A549 treated with Hydrocortisone at 1 μM for 4 hours (cell line): Measurements from ENCODE around the gene DGKQ. TPM values are rescaled to one million over a fixed set of nuclear protein-coding genes. Genes with fewer than 3 reads are reported as not detected.

Source experiments
- total RNA-seq: library from RNA; stranded (reverse); fragments of 200-300 nt; extraction: Qiagen RNA extraction; gene quantifications from 5 replicates; pipeline ENCODE4 v1.2.3, GENCODE V29; 2022

DGKQ gene, protein sequence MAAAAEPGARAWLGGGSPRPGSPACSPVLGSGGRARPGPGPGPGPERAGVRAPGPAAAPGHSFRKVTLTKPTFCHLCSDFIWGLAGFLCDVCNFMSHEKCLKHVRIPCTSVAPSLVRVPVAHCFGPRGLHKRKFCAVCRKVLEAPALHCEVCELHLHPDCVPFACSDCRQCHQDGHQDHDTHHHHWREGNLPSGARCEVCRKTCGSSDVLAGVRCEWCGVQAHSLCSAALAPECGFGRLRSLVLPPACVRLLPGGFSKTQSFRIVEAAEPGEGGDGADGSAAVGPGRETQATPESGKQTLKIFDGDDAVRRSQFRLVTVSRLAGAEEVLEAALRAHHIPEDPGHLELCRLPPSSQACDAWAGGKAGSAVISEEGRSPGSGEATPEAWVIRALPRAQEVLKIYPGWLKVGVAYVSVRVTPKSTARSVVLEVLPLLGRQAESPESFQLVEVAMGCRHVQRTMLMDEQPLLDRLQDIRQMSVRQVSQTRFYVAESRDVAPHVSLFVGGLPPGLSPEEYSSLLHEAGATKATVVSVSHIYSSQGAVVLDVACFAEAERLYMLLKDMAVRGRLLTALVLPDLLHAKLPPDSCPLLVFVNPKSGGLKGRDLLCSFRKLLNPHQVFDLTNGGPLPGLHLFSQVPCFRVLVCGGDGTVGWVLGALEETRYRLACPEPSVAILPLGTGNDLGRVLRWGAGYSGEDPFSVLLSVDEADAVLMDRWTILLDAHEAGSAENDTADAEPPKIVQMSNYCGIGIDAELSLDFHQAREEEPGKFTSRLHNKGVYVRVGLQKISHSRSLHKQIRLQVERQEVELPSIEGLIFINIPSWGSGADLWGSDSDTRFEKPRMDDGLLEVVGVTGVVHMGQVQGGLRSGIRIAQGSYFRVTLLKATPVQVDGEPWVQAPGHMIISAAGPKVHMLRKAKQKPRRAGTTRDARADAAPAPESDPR
- total RNA-seq = 4.9 to 7.9 TPM (median 6.6 TPM) in 5 replicates

GRCh38 chr4:973431-974397, at the start of gene DGKQ:
TSS of gene DGKQ (minus strand) at chr4:973569. CDS start at chr4:973482, 87 bp downstream.

GRCh38 chr4:1011022-1011665, 37.8 kb upstream of the DGKQ start, which contains the start of gene FGFRL1:
TSS of gene FGFRL1 (plus strand) at chr4:1011626. CDS start at chr4:1012486, 860 bp downstream.

DNA sequence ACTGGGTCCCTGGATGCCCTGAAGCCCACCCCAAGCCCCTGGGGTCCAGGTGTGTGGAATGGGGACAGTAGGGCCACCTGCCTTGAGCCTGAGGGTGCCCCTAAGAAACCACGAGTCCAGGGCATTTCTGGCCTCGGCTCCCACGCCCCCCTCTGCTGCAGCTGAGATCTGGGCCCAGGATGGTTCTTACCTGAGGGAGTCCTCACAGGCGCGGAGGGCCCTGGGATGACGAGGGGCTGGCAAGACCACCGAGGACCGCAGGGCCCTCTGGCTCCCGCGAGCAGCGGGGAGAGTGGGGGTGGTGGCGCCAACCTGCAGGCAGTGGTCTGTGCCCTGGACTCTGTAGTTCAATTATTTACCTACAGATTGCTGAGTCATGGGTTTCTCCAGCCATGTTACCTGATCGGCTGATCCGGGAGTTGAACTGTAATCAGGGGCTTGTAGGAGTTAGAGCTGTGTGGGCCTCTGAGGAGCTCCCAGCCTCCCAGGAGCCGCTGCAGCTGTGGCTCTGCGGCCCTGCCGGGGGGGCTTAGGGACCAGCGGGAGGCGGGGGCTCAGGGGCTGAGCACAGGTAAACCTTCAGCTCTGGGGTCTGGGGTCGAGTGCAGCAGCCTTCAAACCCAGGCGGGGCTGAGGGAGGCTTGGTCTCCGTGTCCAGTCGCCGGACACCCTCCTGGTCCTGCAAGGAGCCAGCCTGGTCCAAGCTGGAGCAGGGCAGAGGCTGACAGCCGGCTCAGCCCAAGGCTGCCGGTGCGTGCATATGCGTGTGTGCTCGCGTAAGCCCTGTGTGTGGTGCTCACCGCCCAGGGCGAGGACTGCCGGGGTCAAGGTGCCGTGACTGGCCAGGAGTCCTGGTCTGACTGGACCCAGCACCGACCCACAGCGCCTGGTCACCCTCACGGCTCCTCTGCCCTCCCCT, 20.0 kb upstream of the DGKQ start, which contains the start of gene SLC26A1:
TSS of gene SLC26A1 (minus strand) at position 294 of the 919 bp plus-strand sequence. CDS start 1,701 bp downstream, outside the sequence.

GRCh38 chr4:986879-987623, 13.7 kb upstream of the DGKQ start, which contains the start of gene IDUA:
TSS of gene IDUA (plus strand) at chr4:987044. CDS start at chr4:987085, 41 bp downstream.

GRCh38 chr4:931960-932712, 41.2 kb downstream of the DGKQ start, which contains the start of the genes GAK and TMEM175:
TSS of gene GAK (minus strand) at chr4:932316. CDS start at chr4:932187, 129 bp downstream.
TSS of gene TMEM175 (plus strand) at chr4:932460. CDS start at chr4:947740, 15,280 bp downstream.

Other genes with a start within 250 kb of the DGKQ start
- gene CPLX1, start 147.4 kb downstream of the DGKQ start, total RNA-seq = 0.29 to 0.66 TPM (median 0.61 TPM) in 5 replicates
- 35.5 to 50.3 TPM (median 45.9 TPM) in 5 replicates for gene GAK, start 41.3 kb downstream of the DGKQ start, total RNA-seq
- 8.6 to 13.9 TPM (median 9.9 TPM) in 5 replicates for gene TMEM175, start 41.1 kb downstream of the DGKQ start, total RNA-seq
- gene IDUA, start 13.5 kb upstream of the DGKQ start, total RNA-seq = 7.4 to 11.7 TPM (median 10.3 TPM) in 5 replicates
- gene SLC26A1, start 19.8 kb upstream of the DGKQ start, total RNA-seq = 0.14 to 0.44 TPM (median 0.17 TPM) in 5 replicates
- gene FGFRL1, start 38.1 kb upstream of the DGKQ start, total RNA-seq = 14.6 to 20.3 TPM (median 19.4 TPM) in 5 replicates
- 1.4 to 2.8 TPM (median 2.4 TPM) in 5 replicates for gene RNF212, start 140.0 kb upstream of the DGKQ start, total RNA-seq
- 0.31 to 1.0 TPM (median 0.39 TPM) in 5 replicates for gene SPON2, start 199.0 kb upstream of the DGKQ start, total RNA-seq